Activated CD4-positive, alpha-beta T cell treated with anti-CD3 and anti-CD28 coated beads, Interleukin-2, amount 50 U/mL, for 4 hours (primary cell): ENCODE data around the gene PNPLA3.
A peak's percentile ranks its signal among the peaks of the same experiment; 100 is the strongest.

Experiments
- DNase-seq, 2 experiments: peaks; one replicate each; pipeline ENCODE4 v3.0.0-alpha.2; 2020

Gene PNPLA3

GRCh38 chr22:43994416-43994815, 70.8 kb downstream of the PNPLA3 start:
- DNase-seq = no peak

- no peak for DNase-seq
Measured at GRCh38 chr22:43995057-43995685, 71.6 kb downstream of the PNPLA3 start.

- no peak for DNase-seq
Measured at GRCh38 chr22:43995798-43996169, 72.2 kb downstream of the PNPLA3 start.

GRCh38 chr22:43996170-43996980, 72.8 kb downstream of the PNPLA3 start:
- DNase-seq = peak; percentile 54 to 65

- DNase-seq = no peak
Measured at GRCh38 chr22:43996981-43997265, 73.3 kb downstream of the PNPLA3 start.
